GM19438 (cell line): ENCODE measurements around the gene WDR13.
"Not testable (repeated sequence)": the region's sequence is repeated elsewhere in the genome, so short reads cannot be mapped to it uniquely, and the experiment has no call there.

Source experiments
- ATAC-seq: cut with Tn5 transposase; IDR thresholded peaks from one replicate; pipeline ENCODE4 v1.9.1; 2021; ENCODE audit warnings: low read depth; ENCODE audit not compliant: unreplicated experiment

Gene WDR13

DNA sequence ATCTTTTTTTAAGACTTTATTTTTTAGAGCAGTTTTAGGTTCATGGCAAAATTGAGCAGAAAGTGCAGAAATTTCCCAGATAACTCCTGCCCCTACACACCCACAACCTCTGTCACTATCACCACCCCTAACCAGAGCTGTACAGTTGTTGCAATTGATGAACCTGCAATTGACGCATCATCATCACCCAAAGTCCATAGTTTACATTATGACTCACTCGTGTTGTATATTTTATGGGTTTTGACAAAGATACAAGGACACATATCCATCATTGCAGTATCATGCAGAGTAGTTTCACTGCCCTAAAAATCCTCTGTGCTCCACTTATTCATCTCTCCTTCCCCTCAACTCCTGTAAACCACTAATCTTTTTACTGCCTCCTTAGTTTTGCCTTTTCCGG is 51.8 kb downstream of the WDR13 start:
- no peak for ATAC-seq

DNA sequence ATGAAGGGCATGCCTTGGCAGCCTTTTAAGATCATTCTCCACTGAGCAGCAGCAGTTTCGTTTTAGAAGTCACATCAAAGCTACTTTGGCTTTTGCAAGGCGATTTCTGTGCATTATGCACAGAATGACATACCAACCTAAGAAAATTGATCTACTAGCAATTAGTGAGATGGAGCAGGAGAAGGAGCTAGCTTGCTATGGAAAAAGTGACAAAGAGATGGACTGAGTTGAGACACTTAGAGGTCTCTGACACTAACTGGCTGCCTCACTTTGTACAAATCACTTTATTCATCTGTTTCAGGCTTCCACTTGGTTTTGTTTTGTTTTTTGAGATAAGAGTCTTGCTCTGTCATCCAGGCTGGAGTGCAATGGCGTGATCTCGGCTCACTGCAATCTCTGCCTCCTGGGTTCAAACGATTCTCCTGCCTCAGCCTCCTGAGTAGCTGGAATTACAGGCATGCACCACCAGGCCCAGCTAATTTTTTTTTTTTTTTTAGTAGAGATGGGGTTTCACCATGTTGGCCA is 54.8 kb downstream of the WDR13 start:
- ATAC-seq = not testable (repeated sequence)

DNA sequence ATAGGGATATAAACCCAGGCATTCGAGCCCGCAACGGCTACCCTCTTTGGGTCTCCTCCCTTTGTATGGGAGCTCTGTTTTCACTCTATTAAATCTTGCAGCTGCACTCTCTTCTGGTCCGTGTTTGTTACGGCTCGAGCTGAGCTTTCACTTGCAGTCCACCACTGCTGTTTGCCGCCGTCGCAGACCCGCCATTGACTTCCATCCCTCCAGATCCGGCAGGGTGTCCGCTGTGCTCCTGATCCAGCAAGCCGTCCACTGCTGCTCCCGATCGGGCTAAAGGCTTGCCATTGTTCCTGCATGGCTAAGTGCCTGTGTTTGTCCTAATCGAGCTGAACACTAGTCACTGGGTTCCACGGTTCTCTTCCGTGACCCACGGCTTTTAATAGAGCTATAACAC is 57.5 kb downstream of the WDR13 start:
- ATAC-seq = not testable (repeated sequence)
